CD4-positive, alpha-beta T cell treated with Interleukin-4 for 1 hour (primary cell): ENCODE data around the gene BRINP2.
"Not testable (repeated sequence)": the region's sequence is repeated elsewhere in the genome, so short reads cannot be mapped to it uniquely, and the experiment has no call there.

Experiments
- DNase-seq, 2 donors: peaks; one replicate each; pipeline ENCODE4 v3.0.0-alpha.2; 2020 to 2022

Gene BRINP2

DNA sequence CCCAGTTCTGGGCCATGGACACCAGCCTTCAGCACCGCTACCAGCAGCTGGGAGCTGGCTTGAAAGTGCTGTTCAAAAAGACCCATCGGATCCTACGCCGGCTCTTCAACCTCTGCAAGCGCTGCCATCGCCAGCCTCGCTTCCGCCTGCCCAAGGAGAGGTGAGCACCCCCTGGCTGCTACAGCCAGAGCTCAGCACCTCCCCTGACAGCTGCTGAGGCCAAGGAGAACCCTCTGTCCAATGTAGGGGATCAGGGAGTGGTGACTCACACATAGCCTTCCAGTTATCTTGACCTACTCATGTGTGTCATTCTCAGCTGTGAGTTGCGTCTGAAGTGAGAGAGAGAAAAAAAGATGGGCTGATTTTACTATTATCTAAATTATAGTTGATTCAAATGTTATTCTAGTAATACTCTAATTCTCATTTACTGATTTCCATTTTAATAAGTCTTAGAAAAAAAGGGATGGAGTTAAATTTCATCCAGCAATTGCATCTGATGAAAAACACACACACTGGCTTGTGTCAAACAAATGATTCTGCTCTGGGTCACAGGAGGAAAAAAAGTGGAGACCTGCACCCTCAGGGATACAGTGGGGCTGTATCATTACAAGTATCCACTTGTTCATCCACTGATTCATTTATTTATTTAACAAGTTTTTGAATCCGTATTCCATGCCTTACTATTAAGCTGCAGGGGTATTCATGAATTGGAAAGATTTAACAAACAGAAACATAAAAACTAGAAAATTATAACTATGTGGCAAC is 108.0 kb downstream of the BRINP2 start:
- DNase-seq = no peak

DNA sequence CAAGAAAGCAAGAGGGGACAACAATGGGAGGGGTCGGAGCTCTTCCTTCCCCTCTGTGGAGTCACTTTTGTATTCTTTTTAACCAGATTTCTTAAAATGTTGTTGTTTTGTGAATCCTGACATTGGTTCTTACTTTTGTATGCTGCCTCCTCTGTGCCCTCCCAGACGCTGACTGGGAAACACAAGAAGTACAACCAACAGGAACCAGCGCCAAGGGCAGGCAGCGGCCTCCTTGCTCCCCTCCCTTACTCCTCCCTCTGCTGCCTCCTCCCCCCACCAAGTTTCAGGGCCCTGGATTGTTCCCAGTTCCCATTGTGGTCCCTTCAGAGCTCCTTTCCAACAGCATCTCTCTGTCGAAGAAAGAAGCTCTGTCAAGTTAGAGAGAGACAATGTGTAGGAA is 111.1 kb downstream of the BRINP2 start:
- no peak for DNase-seq

DNA sequence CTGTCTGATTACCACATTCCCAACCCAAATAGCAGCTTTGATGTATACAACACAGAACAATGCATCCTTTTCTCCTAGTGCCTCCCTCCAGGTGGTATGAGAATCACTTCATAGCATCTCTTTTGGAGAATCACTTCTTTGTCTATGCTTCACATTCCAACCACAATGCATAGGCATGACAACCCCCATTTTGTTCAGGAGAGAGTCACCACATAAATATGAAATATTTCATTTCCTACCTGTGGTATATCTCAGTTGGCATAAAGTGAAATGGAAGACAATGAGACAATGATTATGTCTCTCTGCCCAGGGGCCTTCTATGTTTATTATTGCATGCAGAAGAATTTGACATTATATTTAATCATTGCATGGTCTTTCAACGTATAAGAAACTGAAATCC is 112.2 kb downstream of the BRINP2 start:
- no peak for DNase-seq

GRCh38 chr1:177283380-177283779 is 112.6 kb downstream of the BRINP2 start:
- DNase-seq = no peak

- no peak for DNase-seq
These were observed 115.6 kb downstream of the BRINP2 start for GRCh38 chr1:177286396-177286795.

- DNase-seq = no peak
These were observed 116.5 kb downstream of the BRINP2 start for GRCh38 chr1:177287270-177287669.

DNA sequence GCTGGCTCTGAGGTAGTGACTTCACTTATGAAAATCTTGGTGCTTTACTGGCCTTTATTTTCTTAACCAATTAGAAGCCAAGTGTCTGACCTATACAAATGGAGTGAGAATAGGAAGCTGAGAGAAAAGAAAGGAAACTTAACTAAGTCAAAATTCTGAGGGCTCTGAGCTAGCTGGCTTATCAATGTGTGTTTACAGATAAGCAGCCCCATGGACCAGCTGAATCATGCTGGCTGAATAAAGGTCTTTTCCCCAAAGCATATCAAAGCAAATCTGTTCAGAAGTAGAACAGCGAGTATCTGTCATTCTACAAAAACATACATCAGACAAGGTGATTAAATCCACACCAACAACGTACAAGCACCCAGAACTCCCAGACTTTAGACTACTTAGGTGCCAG is 117.2 kb downstream of the BRINP2 start:
- no peak for DNase-seq

DNA sequence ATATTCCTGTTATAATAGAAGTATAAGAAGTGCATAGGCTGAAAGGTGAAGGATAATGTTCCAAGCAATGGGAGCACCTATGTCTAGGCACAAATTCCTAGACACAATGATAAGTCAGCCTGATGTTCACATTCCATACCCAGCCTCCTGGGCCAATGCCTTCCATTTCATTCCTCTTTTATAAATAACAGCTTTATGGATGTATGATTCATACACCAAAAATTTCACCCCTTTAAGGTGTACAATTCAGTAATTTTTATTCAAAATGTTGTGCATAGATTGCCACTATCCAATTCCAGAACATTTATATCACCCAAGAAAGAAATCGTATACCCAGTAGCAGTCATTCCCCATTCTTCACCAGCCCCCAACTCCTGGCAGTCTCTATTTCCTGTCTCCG is 118.8 kb downstream of the BRINP2 start:
- no peak for DNase-seq

DNA sequence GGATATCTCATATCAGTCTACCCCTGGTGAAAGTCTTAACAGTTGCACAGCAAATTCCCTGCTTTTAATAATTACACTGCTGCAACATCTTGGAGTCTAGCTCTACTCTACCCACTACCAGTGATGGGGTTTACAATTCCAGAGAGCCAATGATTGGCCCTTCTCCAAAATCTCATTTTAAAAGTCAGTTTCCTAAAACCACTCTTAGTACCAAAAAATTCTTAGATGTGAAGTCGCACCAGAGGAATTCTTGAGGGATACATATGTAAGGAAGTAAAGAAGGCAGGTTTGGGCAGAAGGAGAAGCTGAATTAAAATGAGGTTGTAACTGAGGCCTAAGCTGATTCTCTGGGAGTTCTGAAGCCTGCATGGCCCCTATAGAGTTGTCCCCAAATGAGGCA is 129.7 kb downstream of the BRINP2 start:
- no peak for DNase-seq

DNA sequence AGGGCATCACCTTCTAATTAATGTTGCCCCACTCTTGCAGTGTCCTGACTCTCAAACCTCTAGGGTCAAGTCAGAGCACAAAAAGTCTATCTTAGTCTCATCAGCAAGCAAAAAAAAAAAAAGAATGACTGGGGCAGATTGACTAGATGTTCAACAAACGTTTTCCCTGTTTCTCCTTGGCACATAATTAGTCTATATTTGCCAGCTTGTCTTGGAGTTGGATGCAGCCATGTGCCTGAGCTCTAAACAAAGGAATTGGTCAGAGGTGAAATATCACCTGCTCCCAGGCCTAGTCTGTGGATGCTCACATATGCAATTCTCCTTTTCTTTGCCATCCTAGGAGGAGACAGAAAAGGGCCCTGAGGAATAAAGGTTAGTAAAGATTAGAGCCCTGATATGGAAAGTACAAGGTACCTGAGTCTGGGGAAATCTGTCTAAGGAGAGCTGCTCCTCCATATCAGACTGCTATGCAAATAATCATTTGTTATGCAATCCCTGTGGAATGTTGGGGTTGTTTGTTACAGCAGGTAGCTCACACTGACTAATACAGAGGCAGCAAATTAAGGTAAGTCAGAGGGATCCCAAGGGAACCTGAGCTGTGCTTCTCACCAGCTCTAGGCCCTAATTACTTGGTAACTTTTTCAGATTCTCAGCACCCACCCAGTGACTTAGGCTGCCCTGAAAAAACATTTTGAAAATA is 130.8 kb downstream of the BRINP2 start:
- DNase-seq = no peak

- no peak for DNase-seq
These were observed 131.7 kb downstream of the BRINP2 start for GRCh38 chr1:177302357-177303044.

- DNase-seq = no peak
These were observed 134.6 kb downstream of the BRINP2 start for GRCh38 chr1:177305040-177306018.

DNA sequence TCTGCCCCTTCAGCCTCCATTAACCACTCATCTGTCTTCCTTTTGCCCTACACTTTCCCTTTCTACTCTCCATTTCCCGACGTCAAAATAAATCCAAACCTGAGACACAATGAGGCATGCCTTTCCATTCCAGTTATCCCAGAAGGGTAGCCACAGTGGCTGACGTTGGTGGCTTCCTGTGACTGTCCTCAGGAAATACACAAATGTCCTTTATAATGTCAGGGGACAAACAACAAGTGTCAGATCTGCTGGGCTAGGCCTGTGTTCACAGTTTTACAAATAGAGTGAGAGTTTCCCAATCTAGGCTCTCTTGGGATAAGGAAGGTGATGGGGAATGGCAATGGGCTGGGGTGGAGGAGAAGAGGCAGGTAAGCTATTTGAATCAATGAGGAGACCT is 135.3 kb downstream of the BRINP2 start:
- DNase-seq = no peak

DNA sequence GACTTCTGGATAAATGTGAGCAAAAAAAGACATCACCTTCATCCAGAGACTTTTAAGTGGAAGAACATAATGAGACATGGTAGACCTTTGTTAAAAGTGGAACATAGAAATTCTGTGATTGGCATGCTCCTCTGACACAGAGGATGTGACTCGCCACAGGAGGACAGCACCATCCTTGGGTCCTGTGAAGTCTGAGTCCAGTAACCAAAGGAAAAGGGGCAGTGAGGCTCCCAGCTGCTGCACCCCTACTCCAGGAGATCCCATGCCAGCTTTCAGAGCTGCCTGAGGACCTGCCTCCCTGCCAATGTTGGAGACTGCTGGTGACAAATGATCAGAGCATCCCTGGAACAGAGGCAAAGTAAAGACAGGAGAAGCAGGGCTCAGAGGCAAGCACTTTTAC is 136.2 kb downstream of the BRINP2 start:
- DNase-seq = no peak

- no peak for DNase-seq
These were observed 137.0 kb downstream of the BRINP2 start for GRCh38 chr1:177307771-177308170.

DNA sequence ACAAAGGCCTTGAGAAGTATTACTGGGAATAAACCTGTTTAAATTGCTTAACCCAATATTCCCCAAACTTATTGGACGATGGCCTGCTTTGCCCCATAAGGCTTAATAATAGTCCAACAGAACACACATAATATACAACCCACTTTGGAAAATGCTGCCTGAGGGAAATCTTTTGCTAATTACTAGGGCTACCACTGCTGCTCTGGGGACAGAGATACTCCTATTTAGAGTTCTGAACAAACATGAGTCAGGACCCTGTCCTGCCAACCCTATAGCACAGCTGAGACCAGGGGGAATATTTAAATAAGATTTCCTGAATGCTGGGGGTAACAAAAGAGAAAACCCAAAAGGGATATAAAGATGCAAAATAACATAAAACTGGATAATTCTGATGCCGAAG is 139.1 kb downstream of the BRINP2 start:
- DNase-seq = no peak

GRCh38 chr1:177310326-177310725 is 139.6 kb downstream of the BRINP2 start:
- no peak for DNase-seq

GRCh38 chr1:177311111-177311510 is 140.4 kb downstream of the BRINP2 start:
- no peak for DNase-seq

DNA sequence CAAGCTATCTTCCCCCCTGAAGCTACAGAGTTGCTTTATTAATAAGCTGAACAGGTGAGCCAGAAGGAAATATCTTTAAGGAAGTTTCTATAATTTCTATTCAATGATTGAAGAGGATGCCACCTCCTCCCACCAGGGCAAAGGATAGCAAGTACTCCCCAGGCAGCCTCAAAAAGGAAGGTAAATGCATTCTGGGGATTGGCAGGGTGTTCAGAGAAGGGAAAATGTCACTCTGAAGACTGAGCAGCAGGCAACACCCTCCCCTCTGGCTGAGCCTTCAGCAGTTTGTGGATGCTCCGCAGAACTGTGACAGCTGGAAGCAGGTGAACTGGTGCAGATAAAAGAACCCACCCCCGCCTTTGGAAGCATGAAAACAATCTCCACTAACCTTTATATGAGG is 140.8 kb downstream of the BRINP2 start:
- DNase-seq = no peak

DNA sequence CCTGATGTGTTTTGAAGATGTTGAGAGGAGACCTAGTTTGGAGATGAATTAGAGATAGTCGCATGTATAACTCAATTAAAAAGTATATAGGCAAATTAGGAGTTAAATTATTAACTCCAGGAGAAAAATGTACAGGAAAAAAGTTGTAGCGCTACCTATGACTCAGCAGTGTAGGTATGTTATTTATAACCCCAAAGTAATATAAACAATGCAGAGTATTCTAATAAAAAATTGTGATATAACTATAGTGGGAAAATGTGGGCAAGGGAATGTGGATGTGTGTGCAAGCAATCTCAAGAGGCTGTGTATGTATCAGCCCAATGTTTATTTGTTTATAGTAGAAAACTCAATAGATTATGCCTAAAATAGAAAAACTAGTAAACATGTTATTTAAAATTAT is 144.5 kb downstream of the BRINP2 start:
- DNase-seq = no peak

- no peak for DNase-seq
These were observed 145.0 kb downstream of the BRINP2 start for GRCh38 chr1:177315761-177316160.

GRCh38 chr1:177321434-177321833 is 150.7 kb downstream of the BRINP2 start:
- not testable (repeated sequence) for DNase-seq

- DNase-seq = no peak
These were observed 157.5 kb downstream of the BRINP2 start for GRCh38 chr1:177328251-177328650.
